H9 (cell line): Measurements from ENCODE around the gene KRT36. TPM values are rescaled to one million over a fixed set of nuclear protein-coding genes. Genes with fewer than 3 reads are reported as not detected.

Experiments
- DNase-seq: peaks from one replicate; pipeline ENCODE4 v3.0.0-alpha.2; 2017
- H2AFZ ChIP-seq: one replicate; pipeline ENCODE4 v1.6.1; 2013; ENCODE audit warnings: mild to moderate bottlenecking, low read length, control low read depth, moderate library complexity
- H2AK5ac ChIP-seq: 2 replicates; pipeline ENCODE4 v1.6.1; 2013; ENCODE audit warnings: low read length, control low read depth, mixed read lengths; ENCODE audit not compliant: insufficient read length
- H2BK120ac ChIP-seq: one replicate; pipeline ENCODE4 v1.6.1; 2013; ENCODE audit warnings: low read depth, mild to moderate bottlenecking, low read length, control low read depth, inconsistent platforms; ENCODE audit not compliant: poor library complexity, severe bottlenecking
- H2BK12ac ChIP-seq: 2 replicates; pipeline ENCODE4 v1.6.1; 2013; ENCODE audit warnings: low read length, control low read depth, mixed read lengths, low read depth; ENCODE audit not compliant: insufficient read length
- H2BK15ac ChIP-seq: 2 replicates; pipeline ENCODE4 v1.6.1; 2013; ENCODE audit warnings: low read depth, low read length, control low read depth
- H2BK20ac ChIP-seq: one replicate; pipeline ENCODE4 v1.6.1; 2013; ENCODE audit warnings: low read depth, mild to moderate bottlenecking, low read length, control low read depth, inconsistent platforms; ENCODE audit not compliant: poor library complexity, severe bottlenecking
- H2BK5ac ChIP-seq: 2 replicates; pipeline ENCODE4 v1.6.1; 2013; ENCODE audit warnings: low read length, control low read depth, mixed read lengths; ENCODE audit not compliant: insufficient read length
- H3K14ac ChIP-seq: 2 replicates; pipeline ENCODE4 v1.6.1; 2013; ENCODE audit warnings: low read length, control low read depth; ENCODE audit not compliant: insufficient read depth
- H3K18ac ChIP-seq: 2 replicates; pipeline ENCODE4 v1.6.1; 2013; ENCODE audit warnings: low read depth, mild to moderate bottlenecking, mixed read lengths, low read length, control low read depth; ENCODE audit not compliant: insufficient read length
- H3K23ac ChIP-seq: 2 replicates; pipeline ENCODE4 v1.6.1; 2013; ENCODE audit warnings: low read length, control low read depth, mixed read lengths, low read depth; ENCODE audit not compliant: insufficient read length
- H3K23me2 ChIP-seq: 2 replicates; pipeline ENCODE4 v1.6.1; 2013; ENCODE audit warnings: low read depth, mild to moderate bottlenecking, mixed read lengths, low read length, control low read depth; ENCODE audit not compliant: insufficient read length, poor library complexity, severe bottlenecking
- H3K27ac ChIP-seq: 2 replicates; pipeline ENCODE4 v1.5.1; 2013; ENCODE audit warnings: low read length, control low read depth, mixed read lengths, low read depth; ENCODE audit not compliant: insufficient read length
- H3K27me3 ChIP-seq: 2 replicates; pipeline ENCODE4 v1.6.1; 2013; ENCODE audit warnings: low read length, control low read depth, inconsistent platforms; ENCODE audit not compliant: insufficient read depth
- H3K4ac ChIP-seq: 2 replicates; pipeline ENCODE4 v1.6.1; 2013; ENCODE audit warnings: low read depth, mild to moderate bottlenecking, control low read depth, inconsistent platforms, low read length, moderate library complexity
- H3K4me1 ChIP-seq: 2 replicates; pipeline ENCODE4 v1.6.1; 2013; ENCODE audit warnings: low read length, control low read depth, inconsistent platforms; ENCODE audit not compliant: insufficient read depth
- H3K4me2 ChIP-seq: 2 replicates; pipeline ENCODE4 v1.6.1; 2013; ENCODE audit warnings: low read length, control low read depth, mixed read lengths; ENCODE audit not compliant: insufficient read length, insufficient read depth
- H3K56ac ChIP-seq: 2 replicates; pipeline ENCODE4 v1.6.1; 2013; ENCODE audit warnings: low read depth, mild to moderate bottlenecking, mixed read lengths, low read length, control low read depth; ENCODE audit not compliant: insufficient read length
- H3K79me1 ChIP-seq: 2 replicates; pipeline ENCODE4 v1.6.1; 2013; ENCODE audit warnings: low read depth, mild to moderate bottlenecking, moderate library complexity, low read length, control low read depth, inconsistent platforms; ENCODE audit not compliant: insufficient read depth, poor library complexity, severe bottlenecking
- H3K79me2 ChIP-seq: 2 replicates; pipeline ENCODE4 v1.6.1; 2013; ENCODE audit warnings: low read length, control low read depth, inconsistent platforms; ENCODE audit not compliant: insufficient read depth
- H3K9ac ChIP-seq: 2 replicates; pipeline ENCODE4 v1.6.1; 2013; ENCODE audit warnings: low read length, control low read depth, mixed read lengths; ENCODE audit not compliant: insufficient read length; ENCODE audit errors: extremely low read depth
- H3K9me3 ChIP-seq: one replicate; pipeline ENCODE4 v1.6.1; 2013; ENCODE audit warnings: low read depth, low read length, inconsistent platforms; ENCODE audit not compliant: control insufficient read depth
- H3T11ph ChIP-seq: one replicate; pipeline ENCODE4 v1.6.1; 2013; ENCODE audit warnings: mild to moderate bottlenecking, low read length, control low read depth, inconsistent platforms
- H4K20me1 ChIP-seq: one replicate; pipeline ENCODE4 v1.6.1; 2013; ENCODE audit not compliant: control insufficient read depth, insufficient read length, insufficient read depth
- H4K5ac ChIP-seq: 2 replicates; pipeline ENCODE4 v1.6.1; 2013; ENCODE audit warnings: low read depth, mild to moderate bottlenecking, mixed read lengths, low read length, control low read depth; ENCODE audit not compliant: insufficient read length
- H4K8ac ChIP-seq: replicated peaks from 2 replicates; pipeline ENCODE4 v1.6.1; 2013; ENCODE audit warnings: low read length, control low read depth, mixed read lengths, low read depth; ENCODE audit not compliant: insufficient read length
- H4K91ac ChIP-seq: 2 replicates; pipeline ENCODE4 v1.6.1; 2013; ENCODE audit warnings: low read depth, mild to moderate bottlenecking, moderate library complexity, mixed read lengths, low read length, control low read depth; ENCODE audit not compliant: insufficient read length
- H3K27ac Mint-ChIP-seq, 3 experiments: 2 replicates in 2 of 3; 3 replicates in 1 of 3; pipeline ENCODE4 v1.8.0; 2020 to 2021; ENCODE audit warnings: mixed read lengths in 3 of 3, mild to moderate bottlenecking in 1 of 3, moderate library complexity in 1 of 3
- H3K27me3 Mint-ChIP-seq: 2 replicates; pipeline ENCODE4 v1.8.0; 2021; ENCODE audit warnings: low read depth, mild to moderate bottlenecking, moderate library complexity, mixed read lengths
- H3K36me3 Mint-ChIP-seq, 3 experiments: 2 replicates in 2 of 3; 3 replicates in 1 of 3; pipeline ENCODE4 v1.8.0; 2020 to 2021; ENCODE audit warnings: low read depth in 3 of 3, mixed read lengths in 3 of 3; ENCODE audit not compliant: insufficient read depth in 1 of 3
- H3K4me1 Mint-ChIP-seq, 2 experiments: 2 replicates each; pipeline ENCODE4 v1.8.0; 2020; ENCODE audit warnings: mixed read lengths in 2 of 2
- H3K4me3 Mint-ChIP-seq, 2 experiments: 2 replicates in 1 of 2; 3 replicates in 1 of 2; pipeline ENCODE4 v1.8.0; 2020 to 2021; ENCODE audit warnings: mild to moderate bottlenecking in 2 of 2, mixed read lengths in 2 of 2, moderate library complexity in 1 of 2
- H3K9me3 Mint-ChIP-seq, 2 experiments: 2 replicates in 1 of 2; 3 replicates in 1 of 2; pipeline ENCODE4 v1.8.0; 2020; ENCODE audit warnings: mild to moderate bottlenecking in 2 of 2, mixed read lengths in 2 of 2, moderate library complexity in 1 of 2
- CTCF ChIP-seq: fragments of 200-600 bp; sonication (generic); conservative IDR thresholded peaks from 3 replicates; pipeline ENCODE4 v1.8.0; 2021; ENCODE audit warnings: antibody characterized with exemption, mild to moderate bottlenecking
- WGBS: extraction: QIAGEN DNeasy Blood & Tissue Kit; methylation state at CpG from one replicate; pipeline ENCODE4 v1.1.7; 2013; ENCODE audit warnings: missing lambda C conversion rate, low lambda C conversion rate, mixed read lengths; ENCODE audit not compliant: insufficient read length; ENCODE audit errors: extremely low coverage; 5-methylcytosine and 5-hydroxymethylcytosine counted together
- total RNA-seq: library from RNA; stranded (reverse); gene quantifications from 2 replicates; pipeline ENCODE4 v1.2.1, GENCODE V29; 2021

The KRT36 gene
- total RNA-seq, 1 experiment from 2014 or later, result not detected

- Histone ChIP-seq H4K8ac (no peak within 1 kb of the TSS), H2BK12ac (no peak within 1 kb of the TSS), H3K4me1 (no peaks in the 10 kb centered on the region), H3K4me2 (no peak within 1 kb of the TSS), H3K4ac (no peak within 1 kb of the TSS), H2AFZ (no peak within 1 kb of the TSS), H2BK15ac (no peak within 1 kb of the TSS), H3K56ac (no peak within 1 kb of the TSS), H3K79me1 (no peaks in the 10 kb centered on the region), H4K20me1 (no peaks in the 10 kb centered on the region), H2BK20ac (no peak within 1 kb of the TSS), H2AK5ac (no peak within 1 kb of the TSS), H4K5ac (no peak within 1 kb of the TSS), H3T11ph (no peak within 1 kb of the TSS), H3K79me2 (no peaks in the 10 kb centered on the region), H3K9ac (no peak within 1 kb of the TSS), H3K27me3 (no peaks in the 10 kb centered on the region), H3K14ac (no peak within 1 kb of the TSS), H3K18ac (no peak within 1 kb of the TSS), H3K27ac (no peak within 1 kb of the TSS), H3K9me3 (no peaks in the 10 kb centered on the region), H2BK120ac (no peak within 1 kb of the TSS), H3K23me2 (no peaks in the 10 kb centered on the region), H2BK5ac (no peak within 1 kb of the TSS), H4K91ac (no peak within 1 kb of the TSS), H3K23ac (no peak within 1 kb of the TSS)
- no peak for DNase-seq
- Mint-ChIP-seq H3K27me3 (peaks cover 8% of the 10 kb centered on the region), H3K9me3 (no peaks in the 10 kb centered on the region), H3K4me1 (peaks cover 0 to 8% of the 10 kb centered on the region in 2 experiments; a peak in 3 of 4 replicates), H3K4me3 (no peak within 1 kb of the TSS), H3K36me3 (no peaks in the 10 kb centered on the region), H3K27ac (no peak within 1 kb of the TSS)
- no CpG with 5 or more reads among the region's 2 CpGs for WGBS
- no peak for TF ChIP-seq CTCF
Measured at GRCh38 chr17:41481036-41481435, 8.7 kb downstream of the KRT36 start, which contains the start of gene KRT35. TSS of gene KRT35 (minus strand) at chr17:41481151. CDS start at chr17:41481097, 54 bp downstream.
